Astrocyte (in vitro differentiated cells and primary cell): ENCODE results near the gene RAX2. TPM values are rescaled to one million over a fixed set of nuclear protein-coding genes. Genes with fewer than 3 reads are reported as not detected.

Experiments
- DNase-seq: peaks from one replicate; pipeline ENCODE4 v3.0.0-alpha.2; 2010; ENCODE audit warnings: low read depth
- FAIRE-seq: peaks from 2 replicates; lab custom pipeline; 2011; peaks lifted over from hg19 to GRCh38; lab: Jason Lieb, UNC
- H2AFZ ChIP-seq: 2 replicates; pipeline ENCODE4 v1.6.0; 2012; ENCODE audit warnings: low read depth, low read length, inconsistent platforms
- H3K27ac ChIP-seq: 2 replicates; pipeline ENCODE4 v1.5.1; 2011; ENCODE audit warnings: low read depth, low read length, inconsistent platforms
- H3K27me3 ChIP-seq: 2 replicates; pipeline ENCODE4 v1.6.0; 2011; ENCODE audit warnings: low read length, inconsistent platforms; ENCODE audit not compliant: insufficient read depth
- H3K36me3 ChIP-seq: 2 replicates; pipeline ENCODE4 v1.5.1; 2011; ENCODE audit warnings: low read length, inconsistent platforms; ENCODE audit not compliant: insufficient read depth
- H3K4me1 ChIP-seq: 2 replicates; pipeline ENCODE4 v1.5.1; 2011; ENCODE audit warnings: low read length, inconsistent platforms; ENCODE audit not compliant: insufficient read depth
- H3K4me2 ChIP-seq: 2 replicates; pipeline ENCODE4 v1.6.0; 2012; ENCODE audit warnings: low read length, inconsistent platforms
- H3K4me3 ChIP-seq: 2 replicates; pipeline ENCODE4 v1.5.1; 2011; ENCODE audit warnings: low read depth, mild to moderate bottlenecking, low read length, inconsistent platforms; ENCODE audit not compliant: insufficient read depth
- H3K79me2 ChIP-seq: 2 replicates; pipeline ENCODE4 v1.6.0; 2012; ENCODE audit warnings: mild to moderate bottlenecking, low read length, inconsistent platforms; ENCODE audit not compliant: insufficient read depth
- H3K9ac ChIP-seq: 2 replicates; pipeline ENCODE4 v1.6.0; 2012; ENCODE audit warnings: mild to moderate bottlenecking, low read length, inconsistent platforms
- H3K9me3 ChIP-seq: 2 replicates; pipeline ENCODE4 v1.5.1; 2012; ENCODE audit warnings: low read depth, mild to moderate bottlenecking, low read length, inconsistent platforms; ENCODE audit not compliant: insufficient read depth
- H4K20me1 ChIP-seq: 2 replicates; pipeline ENCODE4 v1.6.0; 2012; ENCODE audit warnings: low read length, inconsistent platforms; ENCODE audit not compliant: insufficient read depth
- H3K27ac Mint-ChIP-seq: one replicate; pipeline ENCODE4 v1.8.0; 2021; ENCODE audit warnings: mild to moderate bottlenecking, mixed read lengths; ENCODE audit not compliant: unreplicated experiment
- H3K27me3 Mint-ChIP-seq: one replicate; pipeline ENCODE4 v1.8.0; 2021; ENCODE audit warnings: low read depth, mixed read lengths; ENCODE audit not compliant: unreplicated experiment
- H3K36me3 Mint-ChIP-seq: one replicate; pipeline ENCODE4 v1.8.0; 2021; ENCODE audit warnings: low read depth, mixed read lengths; ENCODE audit not compliant: unreplicated experiment
- H3K4me1 Mint-ChIP-seq: one replicate; pipeline ENCODE4 v1.8.0; 2021; ENCODE audit warnings: low read depth, mixed read lengths; ENCODE audit not compliant: unreplicated experiment
- H3K4me3 Mint-ChIP-seq: one replicate; pipeline ENCODE4 v1.8.0; 2021; ENCODE audit warnings: mild to moderate bottlenecking, moderate library complexity, mixed read lengths; ENCODE audit not compliant: unreplicated experiment
- H3K9me3 Mint-ChIP-seq: one replicate; pipeline ENCODE4 v1.8.0; 2021; ENCODE audit warnings: mild to moderate bottlenecking, mixed read lengths; ENCODE audit not compliant: unreplicated experiment
- CTCF ChIP-seq: IDR thresholded peaks from 2 replicates; pipeline ENCODE4 v1.5.1; 2011; ENCODE audit warnings: low read depth, mild to moderate bottlenecking, inconsistent platforms, low read length, moderate library complexity; ENCODE audit not compliant: insufficient read depth
- EZH2 ChIP-seq: IDR thresholded peaks from 2 replicates; pipeline ENCODE4 v1.6.1; 2012; ENCODE audit warnings: mild to moderate bottlenecking, low read length, inconsistent platforms; ENCODE audit not compliant: insufficient read depth
- total RNA-seq: library from RNA; stranded (reverse); gene quantifications from 2 replicates; pipeline ENCODE4 v1.2.1, GENCODE V29; 2021

The RAX2 gene
- total RNA-seq, 1 donor from 2014 or later, result not detected

- Histone ChIP-seq H3K4me3 (no peak overlapping the region), H3K4me1 (no peaks in the 10 kb centered on the region), H3K36me3 (no peaks in the 10 kb centered on the region), H3K9me3 (no peaks in the 10 kb centered on the region), H3K27ac (no peak overlapping the region), H3K27me3 (no peaks in the 10 kb centered on the region), H3K9ac (no peak overlapping the region), H3K4me2 (no peak overlapping the region), H2AFZ (no peak overlapping the region), H4K20me1 (no peaks in the 10 kb centered on the region), H3K79me2 (peaks cover 4% of the 10 kb centered on the region)
- no peak for TF ChIP-seq EZH2
- TF ChIP-seq CTCF, result no peak
- Mint-ChIP-seq H3K27me3 (no peaks in the 10 kb centered on the region), H3K4me1 (no peaks in the 10 kb centered on the region), H3K9me3 (peaks cover 2% of the 10 kb centered on the region), H3K4me3 (no peak overlapping the region), H3K27ac (no peak overlapping the region), H3K36me3 (peaks cover 15% of the 10 kb centered on the region)
- FAIRE-seq (no peak), DNase-seq (no peak)
These were observed 18.2 kb downstream of the RAX2 start for GRCh38 chr19:3753631-3754410.

- Mint-ChIP-seq H3K4me1 (no peaks in the 10 kb centered on the region), H3K9me3 (peaks cover 2% of the 10 kb centered on the region), H3K4me3 (no peak overlapping the region), H3K27me3 (no peaks in the 10 kb centered on the region), H3K27ac (no peak overlapping the region), H3K36me3 (peaks cover 15% of the 10 kb centered on the region)
- no peak overlapping the region for H3K4me2 ChIP-seq
- H3K36me3 ChIP-seq, result no peaks in the 10 kb centered on the region
- no peak for TF ChIP-seq EZH2
- TF ChIP-seq CTCF, result no peak
- no peak overlapping the region for H2AFZ ChIP-seq
- DNase-seq (no peak), FAIRE-seq (no peak)
- H3K27me3 ChIP-seq, result no peaks in the 10 kb centered on the region
- H3K4me3 ChIP-seq, result no peak overlapping the region
- no peaks in the 10 kb centered on the region for H3K9me3 ChIP-seq
- no peaks in the 10 kb centered on the region for H4K20me1 ChIP-seq
- H3K9ac ChIP-seq, result no peak overlapping the region
- peaks cover 4% of the 10 kb centered on the region for H3K79me2 ChIP-seq
- H3K4me1 ChIP-seq, result no peaks in the 10 kb centered on the region
- no peak overlapping the region for H3K27ac ChIP-seq
These were observed 19.5 kb downstream of the RAX2 start for GRCh38 chr19:3752492-3752891.

- FAIRE-seq (no peak), DNase-seq (no peak)
- no peak overlapping the region for H3K4me3 ChIP-seq
- H3K4me3 Mint-ChIP-seq, result no peak overlapping the region
- H3K9me3 Mint-ChIP-seq, result peaks cover 2% of the 10 kb centered on the region
- no peak overlapping the region for H3K4me2 ChIP-seq
- peaks cover 15% of the 10 kb centered on the region for H3K36me3 Mint-ChIP-seq
- peaks cover 4% of the 10 kb centered on the region for H3K79me2 ChIP-seq
- H3K4me1 ChIP-seq, result no peaks in the 10 kb centered on the region
- H3K36me3 ChIP-seq, result no peaks in the 10 kb centered on the region
- no peak overlapping the region for H3K27ac Mint-ChIP-seq
- H2AFZ ChIP-seq, result no peak overlapping the region
- no peak overlapping the region for H3K9ac ChIP-seq
- H3K9me3 ChIP-seq, result no peaks in the 10 kb centered on the region
- H3K27me3 ChIP-seq, result no peaks in the 10 kb centered on the region
- no peaks in the 10 kb centered on the region for H3K27me3 Mint-ChIP-seq
- H4K20me1 ChIP-seq, result no peaks in the 10 kb centered on the region
- no peaks in the 10 kb centered on the region for H3K4me1 Mint-ChIP-seq
- no peak overlapping the region for H3K27ac ChIP-seq
- TF ChIP-seq CTCF (no peak), EZH2 (no peak)
These were observed 20.8 kb downstream of the RAX2 start for GRCh38 chr19:3751236-3751635.
